A673 (cell line): Measurements from ENCODE around the gene TMEM100. TPM values are rescaled to one million over a fixed set of nuclear protein-coding genes. Genes with fewer than 3 reads are reported as not detected.

Source experiments
- BruUV-seq: library from RNA; stranded (reverse); fragments of 400-500 nt; replicated peaks from 2 replicates; lab custom pipeline; 2021; lab: Mats Ljungman, UMichigan
- CTCF ChIA-PET: fragments of 300-600 bp; sonication (Branson Sonifier 250); formaldehyde crosslinking; loops from one replicate; lab custom pipeline; 2022; ENCODE audit warnings: antibody characterized with exemption; lab: Charles Lee
- POLR2A ChIA-PET: fragments of 300-600 bp; sonication (Branson Sonifier 250); formaldehyde crosslinking; loops from one replicate; lab custom pipeline; 2022; ENCODE audit warnings: antibody characterized with exemption; ENCODE audit not compliant: low non-redundant PET; lab: Charles Lee
- DNase-seq: peaks from one replicate; pipeline ENCODE4 v3.0.0-alpha.2; 2015; ENCODE audit warnings: low spot score
- H3K27ac ChIP-seq: fragments of 200-600 bp; sonication (generic); 2 replicates; pipeline ENCODE4 v1.5.1; 2016; ENCODE audit warnings: mixed run types, low read depth, mild to moderate bottlenecking, mixed read lengths, antibody characterized with exemption, low read length; ENCODE audit not compliant: poor library complexity, severe bottlenecking
- H3K27me3 ChIP-seq: fragments of 200-600 bp; sonication (generic); replicated peaks from 2 replicates; pipeline ENCODE4 v1.6.1; 2017; ENCODE audit warnings: mixed run types, low read depth, mild to moderate bottlenecking, mixed read lengths, antibody characterized with exemption, low read length; ENCODE audit not compliant: insufficient read depth, poor library complexity
- H3K36me3 ChIP-seq: fragments of 200-600 bp; sonication (generic); 2 replicates; pipeline ENCODE4 v1.6.1; 2016; ENCODE audit warnings: mixed run types, mild to moderate bottlenecking, mixed read lengths, antibody characterized with exemption, low read length; ENCODE audit not compliant: insufficient read depth, poor library complexity, severe bottlenecking
- H3K4me1 ChIP-seq: fragments of 200-600 bp; sonication (generic); 2 replicates; pipeline ENCODE4 v1.6.1; 2017; ENCODE audit warnings: mixed run types, mild to moderate bottlenecking, mixed read lengths, antibody characterized with exemption, low read length; ENCODE audit not compliant: insufficient read depth, poor library complexity, severe bottlenecking
- H3K4me3 ChIP-seq: fragments of 200-600 bp; sonication (generic); 2 replicates; pipeline ENCODE4 v1.5.1; 2016; ENCODE audit warnings: low read depth, mixed run types, mild to moderate bottlenecking, mixed read lengths, low read length; ENCODE audit not compliant: poor library complexity, severe bottlenecking
- H3K9me3 ChIP-seq: fragments of 200-600 bp; sonication (generic); 2 replicates; pipeline ENCODE4 v1.6.1; 2016; ENCODE audit warnings: mixed run types, low read depth, mild to moderate bottlenecking, mixed read lengths, antibody characterized with exemption, low read length; ENCODE audit not compliant: poor library complexity, severe bottlenecking
- EZH2 ChIP-seq: fragments of 200-600 bp; sonication (generic); IDR thresholded peaks from 2 replicates; pipeline ENCODE4 v1.6.1; 2017; ENCODE audit warnings: borderline replicate concordance, low read depth, mild to moderate bottlenecking, mixed read lengths, antibody characterized with exemption, low read length; ENCODE audit not compliant: poor library complexity, severe bottlenecking
- intact Hi-C: fragments of 100-400 bp; cut with micrococcal nuclease; formaldehyde crosslinking; loops from one replicate; pipeline ENCODE4 v1.10.0; 2022; ENCODE audit not compliant: unreplicated experiment
- total RNA-seq: library from RNA; stranded (reverse); gene quantifications from 2 replicates; pipeline ENCODE4 v1.2.3, GENCODE V29; 2021
- TF ChIP-seq, protein P1 (sequence below): fragments of 300-800, 200-600 bp; sonication (generic); conservative IDR thresholded peaks from 2 replicates; pipeline ENCODE4 v1.5.1; 2017; ENCODE audit warnings: low read depth, mild to moderate bottlenecking, antibody characterized with exemption, low read length, moderate library complexity, mixed read lengths

The TMEM100 gene
- total RNA-seq, 1 experiment from 2014 or later: 7.9 TPM

DNA sequence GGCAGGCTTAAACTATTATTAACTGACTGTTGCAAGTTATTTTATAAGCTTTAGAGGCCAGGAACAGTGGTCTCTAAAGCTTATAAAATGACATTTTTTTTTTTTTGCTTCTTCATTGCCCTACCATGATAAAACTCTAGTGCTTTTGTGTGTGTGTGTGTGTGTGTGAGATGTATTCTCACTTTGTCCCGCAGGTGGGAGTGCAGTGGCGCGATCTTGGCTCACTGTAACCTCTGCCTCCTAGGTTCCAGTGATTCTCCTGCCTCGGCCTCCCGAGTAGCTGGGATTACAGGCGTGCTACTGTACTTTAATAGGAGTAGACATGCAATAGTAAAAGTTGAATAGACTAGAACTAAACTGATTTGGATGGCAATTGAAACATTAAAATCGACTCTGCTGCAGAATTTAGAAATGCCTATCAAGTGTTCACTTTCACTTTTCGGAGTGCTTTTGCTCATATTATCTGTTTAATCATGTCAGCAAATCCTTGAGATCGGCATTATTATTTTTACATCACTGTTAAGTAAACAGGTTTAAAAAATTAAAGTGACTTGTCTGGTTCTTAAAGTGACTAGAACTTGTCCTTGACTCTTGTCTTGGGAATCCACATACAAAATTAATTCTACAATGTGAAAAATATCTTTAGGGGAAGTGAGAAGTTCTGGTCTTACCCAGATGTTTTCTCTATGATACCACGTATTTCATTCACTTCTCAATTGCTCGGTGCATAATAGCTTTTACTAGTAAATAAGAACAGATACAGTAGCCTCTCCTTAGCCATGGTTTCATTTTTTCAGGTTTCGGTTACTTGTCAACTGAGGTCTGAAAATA lies 19.8 kb upstream of the TMEM100 start:
- Histone ChIP-seq H3K9me3 (no peaks in the 10 kb centered on the region), H3K27ac (no peak overlapping the region), H3K4me1 (peaks cover 6% of the 10 kb centered on the region), H3K27me3 (no peaks in the 10 kb centered on the region), H3K4me3 (no peak overlapping the region), H3K36me3 (no peaks in the 10 kb centered on the region)
- POLR2A ChIA-PET: no interaction called here
- no TSS peak for BruUV-seq
- CTCF ChIA-PET: no interaction called here
- TF ChIP-seq EZH2: no peak
- TF ChIP-seq, protein P1, sequence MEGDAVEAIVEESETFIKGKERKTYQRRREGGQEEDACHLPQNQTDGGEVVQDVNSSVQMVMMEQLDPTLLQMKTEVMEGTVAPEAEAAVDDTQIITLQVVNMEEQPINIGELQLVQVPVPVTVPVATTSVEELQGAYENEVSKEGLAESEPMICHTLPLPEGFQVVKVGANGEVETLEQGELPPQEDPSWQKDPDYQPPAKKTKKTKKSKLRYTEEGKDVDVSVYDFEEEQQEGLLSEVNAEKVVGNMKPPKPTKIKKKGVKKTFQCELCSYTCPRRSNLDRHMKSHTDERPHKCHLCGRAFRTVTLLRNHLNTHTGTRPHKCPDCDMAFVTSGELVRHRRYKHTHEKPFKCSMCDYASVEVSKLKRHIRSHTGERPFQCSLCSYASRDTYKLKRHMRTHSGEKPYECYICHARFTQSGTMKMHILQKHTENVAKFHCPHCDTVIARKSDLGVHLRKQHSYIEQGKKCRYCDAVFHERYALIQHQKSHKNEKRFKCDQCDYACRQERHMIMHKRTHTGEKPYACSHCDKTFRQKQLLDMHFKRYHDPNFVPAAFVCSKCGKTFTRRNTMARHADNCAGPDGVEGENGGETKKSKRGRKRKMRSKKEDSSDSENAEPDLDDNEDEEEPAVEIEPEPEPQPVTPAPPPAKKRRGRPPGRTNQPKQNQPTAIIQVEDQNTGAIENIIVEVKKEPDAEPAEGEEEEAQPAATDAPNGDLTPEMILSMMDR: no peak
- intact Hi-C loops: no loop called here
- no peak for DNase-seq

DNA sequence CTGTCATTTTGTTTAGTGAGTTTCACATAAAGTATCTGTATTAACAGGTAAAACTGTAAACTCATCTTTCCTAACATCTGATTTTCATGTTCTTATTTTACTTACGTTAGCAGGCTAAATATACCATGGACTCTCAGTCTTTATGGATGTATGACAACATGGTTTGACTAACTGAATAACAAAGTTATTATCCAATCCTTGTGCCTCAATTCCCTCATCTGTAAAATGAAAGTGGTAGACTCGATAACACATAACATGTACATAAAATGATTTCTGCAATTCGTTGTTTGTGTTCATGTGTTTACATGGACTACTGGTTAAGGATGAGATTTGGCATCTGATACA lies 18.7 kb upstream of the TMEM100 start:
- ChIA-PET CTCF (no interaction called here), POLR2A (no interaction called here)
- intact Hi-C loops: no loop called here
- no peak for TF ChIP-seq EZH2
- TF ChIP-seq, protein P1: no peak
- Histone ChIP-seq H3K4me3 (no peak overlapping the region), H3K36me3 (no peaks in the 10 kb centered on the region), H3K27ac (no peak overlapping the region), H3K27me3 (no peaks in the 10 kb centered on the region), H3K9me3 (no peaks in the 10 kb centered on the region), H3K4me1 (peaks cover 18% of the 10 kb centered on the region)
- DNase-seq: no peak
- no TSS peak for BruUV-seq

DNA sequence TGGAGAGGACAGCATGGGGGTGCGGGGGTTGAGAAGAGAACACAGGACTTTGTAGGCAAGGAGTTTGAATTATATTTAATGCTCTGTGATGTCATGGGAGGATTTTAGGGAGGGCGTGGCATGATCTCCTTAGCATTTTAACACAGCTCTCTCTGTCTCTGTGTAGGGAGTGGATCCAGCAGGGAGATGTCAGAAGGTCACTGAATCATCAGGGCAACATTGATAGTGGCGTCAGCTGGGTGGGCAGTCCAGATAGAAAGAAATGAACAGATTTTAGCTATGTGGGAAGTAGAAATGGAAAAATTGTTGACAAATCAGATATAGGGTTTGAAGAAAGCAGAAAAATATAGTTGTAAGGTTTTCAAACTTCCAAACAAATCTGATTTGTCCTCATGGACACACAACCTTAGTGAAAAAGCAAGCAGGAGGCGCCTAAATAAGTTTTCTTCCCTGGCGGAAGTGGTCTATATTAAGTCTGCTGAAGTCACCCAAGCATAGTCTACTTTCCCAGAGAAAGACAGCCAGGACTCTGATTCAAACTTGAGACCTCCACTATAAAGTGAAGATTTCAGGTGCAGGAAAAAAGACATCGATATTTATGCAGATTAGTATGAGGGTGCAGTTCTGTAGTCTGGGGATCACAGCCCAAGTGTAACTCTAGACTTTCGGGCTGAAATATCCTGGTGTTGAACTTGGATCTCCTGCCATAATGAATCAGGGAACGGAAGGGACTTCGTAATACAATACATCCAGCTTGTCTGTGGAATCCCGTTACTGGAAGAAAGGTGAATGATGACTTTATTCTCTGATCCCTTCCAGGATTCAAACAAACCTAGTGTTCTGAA lies 18.1 kb upstream of the TMEM100 start:
- no peak for DNase-seq
- no TSS peak for BruUV-seq
- Histone ChIP-seq H3K4me3 (no peak overlapping the region), H3K4me1 (peaks cover 24% of the 10 kb centered on the region), H3K27me3 (no peaks in the 10 kb centered on the region), H3K9me3 (no peaks in the 10 kb centered on the region), H3K36me3 (no peaks in the 10 kb centered on the region), H3K27ac (no peak overlapping the region)
- ChIA-PET CTCF (no interaction called here), POLR2A (no interaction called here)
- TF ChIP-seq, protein P1: no peak
- no peak for TF ChIP-seq EZH2
- intact Hi-C loops: no loop called here
